GM18951 (cell line): Measurements from ENCODE around the gene DPYSL5.

Experiments
- POLR2A ChIP-seq: IDR thresholded peaks from 4 replicates; pipeline ENCODE4 v1.6.1; 2011; ENCODE audit warnings: mild to moderate bottlenecking; ENCODE audit not compliant: insufficient read length, insufficient read depth; ENCODE audit errors: extremely low read depth
- in situ Hi-C: fragments of 300-500 bp; cut with MboI; formaldehyde crosslinking; loops from one replicate; pipeline ENCODE4 v1.12.0; 2022; ENCODE audit warnings: low sequenced_read_pairs, mixed read lengths, inconsistent platforms; ENCODE audit not compliant: unreplicated experiment

The DPYSL5 gene

DNA sequence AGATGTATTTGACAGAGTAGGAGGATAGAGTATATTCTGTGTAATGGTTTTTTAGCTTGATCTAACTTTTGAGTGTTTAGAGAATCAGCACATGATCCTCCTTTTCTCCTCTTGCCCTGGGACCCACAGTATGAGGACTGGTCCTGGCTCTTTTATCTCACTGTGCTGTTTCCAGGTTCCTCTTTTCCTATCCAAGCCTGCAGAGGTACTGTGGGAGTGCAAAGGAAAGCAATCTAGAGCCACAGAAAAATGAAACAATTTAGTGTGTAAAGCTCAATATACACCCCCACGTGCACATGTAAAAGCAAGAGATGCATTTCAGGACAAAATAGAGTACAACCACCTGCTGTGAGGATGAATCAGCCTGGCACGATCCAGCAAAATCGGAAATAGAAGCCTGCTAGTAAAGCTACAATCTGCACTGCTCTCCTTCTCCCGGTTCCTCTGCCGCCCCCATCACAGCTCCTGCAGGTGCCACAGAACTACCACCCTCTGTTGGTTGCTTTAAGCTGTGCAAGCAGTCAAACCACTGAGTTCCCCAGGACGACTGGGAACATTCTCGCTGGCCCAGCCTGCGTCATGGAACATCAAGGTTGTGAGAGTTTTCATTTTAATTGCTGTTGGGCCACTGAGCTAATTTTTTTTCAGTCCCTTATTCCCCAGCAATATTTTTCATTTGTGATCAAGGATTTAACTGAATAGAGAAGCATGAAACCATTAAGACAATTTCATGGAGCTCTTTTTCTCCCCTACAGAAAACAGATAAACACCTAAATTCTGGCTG lies 74.7 kb downstream of the DPYSL5 start:
- TF ChIP-seq POLR2A = no peak
- in situ Hi-C loops = loop anchor here (10.0 kb wide), 1 partner anchor 78 kb away; the partner anchor contains the start of gene DPYSL5

DNA sequence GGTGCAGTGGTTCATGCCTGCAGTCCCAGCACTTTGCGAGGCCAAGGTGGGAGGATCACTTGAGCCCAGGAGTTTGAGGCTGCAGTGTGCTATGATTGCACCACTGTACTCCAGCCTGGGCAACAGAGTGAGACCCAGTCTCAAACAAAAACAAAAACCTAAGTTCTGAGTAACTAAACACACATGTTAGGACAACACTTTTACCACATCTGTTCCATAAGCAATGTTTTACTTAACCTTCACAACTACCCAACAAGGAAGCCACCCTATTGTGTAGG lies 75.2 kb downstream of the DPYSL5 start:
- in situ Hi-C loops = loop anchor here (10.0 kb wide), 1 partner anchor 78 kb away; the partner anchor contains the start of gene DPYSL5

DNA sequence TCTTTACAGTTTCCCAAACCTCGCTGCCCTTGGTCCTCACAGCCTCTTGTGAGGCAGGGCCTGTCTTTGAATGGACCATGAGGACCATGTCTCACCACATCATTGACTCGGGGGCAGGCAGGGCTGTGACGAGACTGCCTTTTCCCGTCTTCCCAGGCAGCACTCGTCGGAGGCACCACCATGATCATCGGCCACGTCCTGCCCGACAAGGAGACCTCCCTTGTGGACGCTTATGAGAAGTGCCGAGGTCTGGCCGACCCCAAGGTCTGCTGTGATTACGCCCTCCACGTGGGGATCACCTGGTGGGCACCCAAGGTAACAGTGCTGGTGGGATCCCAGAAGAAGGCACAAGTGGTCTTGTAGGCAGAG lies 76.8 kb downstream of the DPYSL5 start:
- in situ Hi-C loops = loop anchor here (10.0 kb wide), 1 partner anchor 80 kb away; the partner anchor contains the start of gene DPYSL5
- no peak for TF ChIP-seq POLR2A

DNA sequence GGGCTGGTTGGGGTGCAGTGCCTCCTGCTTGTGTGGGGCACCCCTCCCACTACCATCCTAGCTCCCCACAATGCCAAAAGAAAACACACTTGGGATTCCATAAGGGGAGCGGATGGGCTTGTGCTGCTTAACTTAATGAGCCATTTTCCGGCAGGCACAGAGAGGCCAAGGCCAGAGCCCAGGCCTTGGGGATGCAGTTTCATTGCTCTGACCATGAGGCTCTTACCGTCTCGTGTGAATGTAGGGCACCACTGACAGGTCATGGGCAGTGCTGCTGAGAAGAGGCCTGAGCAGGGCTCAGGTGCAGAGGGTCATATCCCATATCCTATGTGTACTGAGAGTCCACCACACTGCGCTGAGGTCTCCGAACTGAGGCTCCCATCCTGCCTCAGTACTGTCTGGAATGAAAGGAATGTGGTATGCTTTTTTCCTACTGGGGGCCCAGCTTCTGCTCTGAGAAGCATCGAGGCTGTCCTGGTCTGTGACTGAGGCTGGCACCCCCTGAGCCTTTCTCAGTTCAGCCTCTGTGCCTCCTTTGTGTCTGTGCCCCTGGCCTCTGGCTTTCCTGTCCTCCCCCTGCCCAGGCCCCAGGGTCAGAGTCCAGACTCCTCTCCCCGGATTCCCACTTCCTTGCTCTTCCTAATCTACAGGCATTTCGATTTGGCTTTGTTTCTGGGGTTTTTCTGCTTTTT lies 77.3 kb downstream of the DPYSL5 start:
- in situ Hi-C loops = loop anchor here (10.0 kb wide), 1 partner anchor 80 kb away; the partner anchor contains the start of gene DPYSL5
- TF ChIP-seq POLR2A = no peak

DNA sequence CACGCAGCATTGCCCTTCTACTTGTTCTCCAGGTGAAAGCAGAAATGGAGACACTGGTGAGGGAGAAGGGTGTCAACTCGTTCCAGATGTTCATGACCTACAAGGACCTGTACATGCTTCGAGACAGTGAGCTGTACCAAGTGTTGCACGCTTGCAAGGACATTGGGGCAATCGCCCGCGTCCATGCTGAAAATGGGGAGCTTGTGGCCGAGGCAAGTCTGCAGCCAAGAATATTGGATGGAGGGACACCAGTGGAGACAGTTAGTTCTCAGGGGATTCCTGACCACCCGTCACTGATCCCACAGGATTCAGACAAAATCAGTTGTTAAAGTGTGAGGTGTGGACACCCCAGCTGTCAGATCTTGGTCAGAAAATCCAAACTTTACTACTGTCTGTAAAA lies 79.3 kb downstream of the DPYSL5 start:
- in situ Hi-C loops = loop anchor here (10.0 kb wide), 1 partner anchor 82 kb away; the partner anchor contains the start of gene DPYSL5

DNA sequence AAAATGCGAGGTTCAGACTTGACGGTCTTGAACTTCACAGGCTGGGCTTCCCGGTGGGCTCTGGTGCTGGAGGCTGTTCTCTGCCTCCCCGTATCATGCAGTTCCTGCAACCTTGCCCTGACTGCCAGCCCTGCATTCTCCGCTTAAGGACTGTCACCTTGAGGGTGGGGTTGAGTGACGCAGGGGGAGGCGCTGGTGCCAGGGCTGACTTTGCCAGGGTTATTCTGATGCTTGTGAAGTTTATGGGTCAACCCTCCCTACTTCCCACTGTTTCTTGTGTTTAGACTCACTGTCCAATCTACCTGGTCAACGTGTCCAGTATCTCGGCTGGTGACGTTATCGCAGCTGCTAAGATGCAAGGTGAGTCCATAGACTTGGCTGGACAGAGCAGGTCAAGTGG lies 85.0 kb downstream of the DPYSL5 start:
- in situ Hi-C loops = no loop called here

More for the DNA sequence above, 79.3 kb downstream of the DPYSL5 start:
- TF ChIP-seq POLR2A = no peak

DNA sequence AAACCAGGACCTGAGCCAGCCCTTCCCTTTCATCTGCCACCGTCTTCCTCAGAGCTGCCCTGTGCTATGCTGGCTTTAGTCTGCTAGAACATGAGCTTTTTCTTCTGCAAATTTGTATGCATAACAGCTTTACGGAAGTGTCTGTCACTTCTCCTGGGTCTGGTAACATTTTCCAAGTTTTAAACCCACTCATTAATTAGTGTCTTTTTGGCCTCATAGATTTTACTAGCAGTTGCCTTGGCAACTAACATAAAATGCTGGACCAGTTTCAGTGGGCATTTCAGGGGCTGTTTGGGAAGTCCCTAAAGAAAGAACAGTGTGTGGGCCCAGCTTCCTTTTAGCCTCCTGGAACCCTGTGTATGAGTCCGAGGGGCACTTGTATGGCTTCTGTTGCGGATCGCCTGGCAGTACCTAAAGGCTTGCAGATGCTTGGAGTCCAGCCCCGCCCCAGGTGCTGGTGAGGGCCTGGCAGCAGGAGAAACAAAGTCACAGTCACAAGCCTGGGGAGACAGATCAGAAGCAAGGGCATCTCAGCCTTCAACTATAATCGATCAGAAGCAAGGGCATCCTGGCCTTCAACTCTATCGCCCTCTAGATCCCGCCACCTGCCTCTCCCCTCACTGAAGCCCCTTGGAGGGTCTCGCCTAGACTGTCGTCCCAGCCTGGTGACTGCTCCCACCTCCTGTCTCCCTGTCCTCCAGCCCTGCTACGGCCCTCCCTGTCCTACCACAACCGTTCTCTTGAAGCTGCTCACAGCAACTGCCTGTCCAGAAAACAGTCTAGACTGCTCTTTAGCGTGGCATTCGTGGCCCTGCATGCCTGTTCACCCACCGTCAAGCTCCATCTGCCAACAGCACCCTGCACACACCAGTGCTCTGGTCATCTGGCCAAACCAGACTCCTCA lies 85.8 kb downstream of the DPYSL5 start:
- in situ Hi-C loops = no loop called here

More for the DNA sequence above, 85.0 kb downstream of the DPYSL5 start:
- TF ChIP-seq POLR2A = no peak

DNA sequence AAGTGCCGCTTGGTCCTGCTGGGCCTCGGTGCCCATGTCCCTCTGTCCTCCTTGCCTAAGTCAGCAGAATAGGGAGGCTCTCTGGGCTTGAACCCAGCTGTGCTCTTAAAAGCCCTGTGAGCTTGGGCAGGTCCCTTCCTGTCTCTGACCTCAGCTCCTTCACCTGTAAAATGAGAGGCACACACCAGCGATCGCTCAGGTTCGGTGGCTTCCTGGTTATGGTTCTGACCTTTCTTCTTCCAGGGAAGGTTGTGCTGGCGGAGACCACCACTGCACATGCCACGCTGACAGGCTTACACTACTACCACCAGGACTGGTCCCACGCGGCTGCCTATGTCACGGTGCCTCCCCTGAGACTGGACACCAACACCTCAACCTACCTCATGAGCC lies 86.4 kb downstream of the DPYSL5 start:
- in situ Hi-C loops = no loop called here
- TF ChIP-seq POLR2A = no peak

More for the DNA sequence above, 85.8 kb downstream of the DPYSL5 start:
- no peak for TF ChIP-seq POLR2A

DNA sequence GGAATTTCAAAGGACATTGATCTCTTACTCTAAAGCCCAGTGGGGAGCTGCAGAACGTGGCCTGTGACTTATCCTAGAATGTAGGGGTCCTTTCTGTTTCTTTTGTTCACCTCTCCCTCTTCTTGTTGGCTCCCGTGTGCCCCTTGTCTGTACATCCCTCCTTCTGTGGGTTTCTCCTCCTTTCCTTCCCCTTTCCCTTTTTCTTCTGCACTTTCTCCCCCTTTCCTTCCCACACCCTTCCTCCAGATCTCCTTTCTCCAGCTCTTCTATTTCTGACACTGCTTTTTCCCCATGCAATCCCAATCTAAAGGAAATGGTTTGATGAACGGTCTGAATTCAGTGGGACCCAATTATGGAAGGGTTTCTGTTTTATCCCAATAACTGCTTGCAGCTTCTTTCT lies 87.1 kb downstream of the DPYSL5 start:
- TF ChIP-seq POLR2A = no peak
- in situ Hi-C loops = no loop called here

DNA sequence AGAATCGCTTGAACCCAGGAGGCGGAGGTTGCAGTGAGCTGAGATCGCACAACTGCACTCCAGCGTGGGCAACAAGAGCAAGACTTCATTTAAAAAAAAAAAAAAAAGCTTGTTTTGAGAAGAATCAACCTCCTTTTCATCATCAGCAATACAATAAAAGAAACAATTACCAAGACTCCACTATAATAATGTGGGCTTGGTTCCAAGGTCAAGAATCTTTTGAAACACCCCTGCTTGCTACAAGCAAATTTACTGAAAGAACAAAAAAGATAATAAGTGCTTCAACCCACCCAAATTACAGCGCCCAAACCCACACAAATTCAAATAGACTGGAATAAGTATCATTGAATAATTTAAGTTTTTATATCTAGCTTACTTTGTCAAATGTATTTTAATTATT lies 88.9 kb downstream of the DPYSL5 start:
- no peak for TF ChIP-seq POLR2A
- in situ Hi-C loops = no loop called here

DNA sequence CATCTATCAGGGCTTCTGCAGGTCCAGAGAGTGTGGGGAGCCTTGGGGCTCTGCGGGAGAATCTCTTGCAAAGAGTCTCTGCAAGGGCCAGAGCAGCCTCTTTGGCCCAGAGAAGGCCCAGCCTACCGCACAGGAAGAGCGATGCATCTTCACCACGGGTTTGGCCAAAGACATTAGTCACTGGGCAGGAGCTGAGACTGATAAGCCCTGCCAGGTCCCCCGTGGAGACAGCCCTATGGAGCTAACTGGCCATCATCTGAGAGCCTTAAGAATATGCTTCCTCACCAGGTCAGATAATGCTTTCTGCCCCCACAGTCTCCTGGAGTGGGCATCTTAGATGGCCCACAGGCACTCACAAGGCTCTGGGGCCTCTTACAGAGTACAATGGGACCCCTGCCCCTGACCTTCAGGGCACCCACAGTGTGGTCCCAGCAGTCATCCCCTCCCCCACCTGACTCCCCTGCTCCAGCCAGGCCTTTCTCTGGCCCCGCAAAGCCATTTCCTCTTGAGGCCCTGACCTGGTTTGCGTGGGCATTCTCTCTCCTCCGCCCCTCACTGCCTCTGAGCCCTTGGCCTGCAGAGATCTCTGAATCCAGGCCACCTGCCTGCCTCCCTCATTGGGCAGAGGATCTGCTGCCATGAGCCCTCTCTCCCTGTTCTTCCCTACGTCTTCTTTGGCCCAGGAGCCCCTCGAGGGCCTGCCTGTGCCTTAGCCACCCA lies 90.6 kb downstream of the DPYSL5 start:
- TF ChIP-seq POLR2A = no peak
- in situ Hi-C loops = no loop called here

DNA sequence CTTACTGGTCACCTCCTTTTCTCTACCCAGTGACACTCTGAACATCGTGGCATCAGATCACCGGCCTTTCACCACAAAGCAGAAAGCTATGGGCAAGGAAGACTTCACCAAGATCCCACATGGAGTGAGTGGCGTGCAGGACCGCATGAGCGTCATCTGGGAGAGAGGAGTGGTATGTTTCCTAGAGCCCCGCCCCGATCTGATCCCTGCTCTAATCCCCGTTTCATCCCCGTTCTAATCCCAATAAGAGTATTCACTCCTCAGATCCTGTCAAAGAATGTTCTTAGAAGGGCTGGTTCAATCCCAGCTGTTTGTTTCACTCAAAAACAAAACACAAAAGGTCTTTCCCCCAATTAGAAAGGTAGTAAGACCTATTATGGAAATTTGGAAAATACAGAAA lies 92.1 kb downstream of the DPYSL5 start:
- in situ Hi-C loops = no loop called here
- no peak for TF ChIP-seq POLR2A

DNA sequence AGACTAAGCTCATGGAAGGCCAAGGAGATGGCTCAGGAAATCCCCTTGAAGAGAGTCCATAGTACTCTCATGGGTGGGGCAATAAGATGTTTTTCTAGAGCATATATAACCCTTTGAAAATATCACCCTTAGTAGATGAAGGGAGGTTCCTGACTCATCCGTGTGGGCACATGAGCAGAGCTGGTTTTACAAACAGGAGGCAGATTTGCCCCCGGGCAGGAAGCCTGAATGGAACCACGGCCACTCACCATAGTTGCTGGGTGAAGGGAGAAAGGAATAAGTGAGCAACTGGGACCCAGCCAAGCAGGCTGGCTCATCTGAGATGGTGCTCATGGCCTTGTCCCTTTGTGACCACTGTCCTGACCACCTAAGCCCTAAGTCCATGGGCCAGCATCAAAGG lies 93.6 kb downstream of the DPYSL5 start:
- TF ChIP-seq POLR2A = no peak
- in situ Hi-C loops = no loop called here
